ENCODE measurements around the gene TEAD2.

The TEAD2 gene

GRCh38 chr19:49343123-49343522, 19.1 kb downstream of the TEAD2 start:
- peaks cover 32 to 63% of the 10 kb centered on the region in 2 donors for H3K36me3 ChIP-seq (ENCODE audit: control insufficient read depth in 1 of 2, insufficient read depth in 2 of 2, low read length in 2 of 2)

GRCh38 chr19:49342291-49342721, 19.9 kb downstream of the TEAD2 start:
- Histone ChIP-seq H3K27me3 (ENCODE audit: low read depth, low read length) (no peaks in the 10 kb centered on the region), H3K27ac (ENCODE audit: low read length) (no peak overlapping the region), H3K4me3 (ENCODE audit: low read depth in 1 of 2, low read length in 2 of 2) (no peak overlapping the region), H3K4me1 (ENCODE audit: control insufficient read depth in 1 of 2, insufficient read depth in 2 of 2, low read length in 2 of 2) (peaks cover 0 to 20% of the 10 kb centered on the region in 2 donors), H3K36me3 (ENCODE audit: control insufficient read depth in 1 of 2, insufficient read depth in 2 of 2, low read length in 2 of 2) (peaks cover 24 to 55% of the 10 kb centered on the region in 2 donors), H3K9me3 (ENCODE audit: control insufficient read depth in 1 of 2, low read length in 2 of 2) (no peaks in the 10 kb centered on the region)

More at GRCh38 chr19:49343123-49343522, 19.1 kb downstream of the TEAD2 start:
- no peak overlapping the region for H3K27ac ChIP-seq (ENCODE audit: low read length)
- no peaks in the 10 kb centered on the region for H3K27me3 ChIP-seq (ENCODE audit: low read depth, low read length)
- H3K4me1 ChIP-seq (ENCODE audit: control insufficient read depth in 1 of 2, insufficient read depth in 2 of 2, low read length in 2 of 2): peaks cover 0 to 20% of the 10 kb centered on the region in 2 donors
- no peak overlapping the region for H3K4me3 ChIP-seq (ENCODE audit: low read depth in 1 of 2, low read length in 2 of 2)
- H3K9me3 ChIP-seq (ENCODE audit: control insufficient read depth in 1 of 2, low read length in 2 of 2): no peaks in the 10 kb centered on the region

GRCh38 chr19:49340865-49341718, 21.1 kb downstream of the TEAD2 start:
- peaks cover 16 to 43% of the 10 kb centered on the region in 2 donors for H3K36me3 ChIP-seq (ENCODE audit: control insufficient read depth in 1 of 2, insufficient read depth in 2 of 2, low read length in 2 of 2)
- H3K4me1 ChIP-seq (ENCODE audit: control insufficient read depth in 1 of 2, insufficient read depth in 2 of 2, low read length in 2 of 2): peaks cover 0 to 20% of the 10 kb centered on the region in 2 donors
- H3K4me3 ChIP-seq (ENCODE audit: low read depth in 1 of 2, low read length in 2 of 2): no peak overlapping the region
- H3K27me3 ChIP-seq (ENCODE audit: low read depth, low read length): no peaks in the 10 kb centered on the region
- H3K9me3 ChIP-seq (ENCODE audit: control insufficient read depth in 1 of 2, low read length in 2 of 2): no peaks in the 10 kb centered on the region
- H3K27ac ChIP-seq (ENCODE audit: low read length): peak overlapping the region; percentile 36

- peak overlapping the region; percentile 11 to 64 for H3K4me3 ChIP-seq (ENCODE audit: low read depth in 1 of 2, low read length in 2 of 2)
- peak overlapping the region; percentile 36 for H3K27ac ChIP-seq (ENCODE audit: low read length)
- no peaks in the 10 kb centered on the region for H3K27me3 ChIP-seq (ENCODE audit: low read depth, low read length)
- no peaks in the 10 kb centered on the region for H3K9me3 ChIP-seq (ENCODE audit: control insufficient read depth in 1 of 2, low read length in 2 of 2)
- H3K4me1 ChIP-seq (ENCODE audit: control insufficient read depth in 1 of 2, insufficient read depth in 2 of 2, low read length in 2 of 2): peaks cover 0 to 20% of the 10 kb centered on the region in 2 donors
- peaks cover 16 to 42% of the 10 kb centered on the region in 2 donors for H3K36me3 ChIP-seq (ENCODE audit: control insufficient read depth in 1 of 2, insufficient read depth in 2 of 2, low read length in 2 of 2)
These were observed 21.9 kb downstream of the TEAD2 start for GRCh38 chr19:49340069-49340864.

GRCh38 chr19:49339301-49340068, 22.7 kb downstream of the TEAD2 start:
- H3K36me3 ChIP-seq (ENCODE audit: control insufficient read depth in 1 of 2, insufficient read depth in 2 of 2, low read length in 2 of 2): peaks cover 16 to 34% of the 10 kb centered on the region in 2 donors
- H3K4me1 ChIP-seq (ENCODE audit: control insufficient read depth in 1 of 2, insufficient read depth in 2 of 2, low read length in 2 of 2): peaks cover 0 to 20% of the 10 kb centered on the region in 2 donors
- no peak overlapping the region for H3K27ac ChIP-seq (ENCODE audit: low read length)
- H3K27me3 ChIP-seq (ENCODE audit: low read depth, low read length): no peaks in the 10 kb centered on the region
- H3K4me3 ChIP-seq (ENCODE audit: low read depth in 1 of 2, low read length in 2 of 2): peak overlapping the region; percentile 46 to 64
- H3K9me3 ChIP-seq (ENCODE audit: control insufficient read depth in 1 of 2, low read length in 2 of 2): no peaks in the 10 kb centered on the region

GRCh38 chr19:49338691-49339300, 23.4 kb downstream of the TEAD2 start:
- H3K36me3 ChIP-seq (ENCODE audit: control insufficient read depth in 1 of 2, insufficient read depth in 2 of 2, low read length in 2 of 2): peaks cover 16 to 28% of the 10 kb centered on the region in 2 donors
- no peaks in the 10 kb centered on the region for H3K27me3 ChIP-seq (ENCODE audit: low read depth, low read length)
- H3K9me3 ChIP-seq (ENCODE audit: control insufficient read depth in 1 of 2, low read length in 2 of 2): no peaks in the 10 kb centered on the region
- no peak overlapping the region for H3K27ac ChIP-seq (ENCODE audit: low read length)
- peaks cover 0 to 20% of the 10 kb centered on the region in 2 donors for H3K4me1 ChIP-seq (ENCODE audit: control insufficient read depth in 1 of 2, insufficient read depth in 2 of 2, low read length in 2 of 2)
- H3K4me3 ChIP-seq (ENCODE audit: low read depth in 1 of 2, low read length in 2 of 2): peak overlapping the region; percentile 46 to 64

- no peak overlapping the region for H3K27ac ChIP-seq (ENCODE audit: low read length)
- peaks cover 0 to 20% of the 10 kb centered on the region in 2 donors for H3K4me1 ChIP-seq (ENCODE audit: control insufficient read depth in 1 of 2, insufficient read depth in 2 of 2, low read length in 2 of 2)
- H3K27me3 ChIP-seq (ENCODE audit: low read depth, low read length): no peaks in the 10 kb centered on the region
- H3K4me3 ChIP-seq (ENCODE audit: low read depth in 1 of 2, low read length in 2 of 2): peak overlapping the region in 1 of 2 donors; percentile 64
- no peaks in the 10 kb centered on the region for H3K9me3 ChIP-seq (ENCODE audit: control insufficient read depth in 1 of 2, low read length in 2 of 2)
- peaks cover 16 to 23% of the 10 kb centered on the region in 2 donors for H3K36me3 ChIP-seq (ENCODE audit: control insufficient read depth in 1 of 2, insufficient read depth in 2 of 2, low read length in 2 of 2)
These were observed 24.1 kb downstream of the TEAD2 start for GRCh38 chr19:49338023-49338677.

GRCh38 chr19:49337267-49338022, 24.8 kb downstream of the TEAD2 start:
- H3K9me3 ChIP-seq (ENCODE audit: control insufficient read depth in 1 of 2, low read length in 2 of 2): no peaks in the 10 kb centered on the region
- H3K4me3 ChIP-seq (ENCODE audit: low read depth in 1 of 2, low read length in 2 of 2): no peak overlapping the region
- peaks cover 0 to 20% of the 10 kb centered on the region in 2 donors for H3K4me1 ChIP-seq (ENCODE audit: control insufficient read depth in 1 of 2, insufficient read depth in 2 of 2, low read length in 2 of 2)
- H3K27ac ChIP-seq (ENCODE audit: low read length): no peak overlapping the region
- H3K36me3 ChIP-seq (ENCODE audit: control insufficient read depth in 1 of 2, insufficient read depth in 2 of 2, low read length in 2 of 2): peaks cover 10 to 16% of the 10 kb centered on the region in 2 donors
- no peaks in the 10 kb centered on the region for H3K27me3 ChIP-seq (ENCODE audit: low read depth, low read length)

- no peaks in the 10 kb centered on the region for H3K9me3 ChIP-seq (ENCODE audit: control insufficient read depth in 1 of 2, low read length in 2 of 2)
- H3K36me3 ChIP-seq (ENCODE audit: control insufficient read depth in 1 of 2, insufficient read depth in 2 of 2, low read length in 2 of 2): peaks cover 7 to 10% of the 10 kb centered on the region in 2 donors
- no peak overlapping the region for H3K4me3 ChIP-seq (ENCODE audit: low read depth in 1 of 2, low read length in 2 of 2)
- no peak overlapping the region for H3K27ac ChIP-seq (ENCODE audit: low read length)
- H3K4me1 ChIP-seq (ENCODE audit: control insufficient read depth in 1 of 2, insufficient read depth in 2 of 2, low read length in 2 of 2): peaks cover 0 to 20% of the 10 kb centered on the region in 2 donors
- H3K27me3 ChIP-seq (ENCODE audit: low read depth, low read length): no peaks in the 10 kb centered on the region
These were observed 25.5 kb downstream of the TEAD2 start for GRCh38 chr19:49336482-49337266.

Data from muscle layer of duodenum (tissue), 2 donors.